ENCODE measurements around the gene RASGRP2.

RASGRP2 gene

DNA sequence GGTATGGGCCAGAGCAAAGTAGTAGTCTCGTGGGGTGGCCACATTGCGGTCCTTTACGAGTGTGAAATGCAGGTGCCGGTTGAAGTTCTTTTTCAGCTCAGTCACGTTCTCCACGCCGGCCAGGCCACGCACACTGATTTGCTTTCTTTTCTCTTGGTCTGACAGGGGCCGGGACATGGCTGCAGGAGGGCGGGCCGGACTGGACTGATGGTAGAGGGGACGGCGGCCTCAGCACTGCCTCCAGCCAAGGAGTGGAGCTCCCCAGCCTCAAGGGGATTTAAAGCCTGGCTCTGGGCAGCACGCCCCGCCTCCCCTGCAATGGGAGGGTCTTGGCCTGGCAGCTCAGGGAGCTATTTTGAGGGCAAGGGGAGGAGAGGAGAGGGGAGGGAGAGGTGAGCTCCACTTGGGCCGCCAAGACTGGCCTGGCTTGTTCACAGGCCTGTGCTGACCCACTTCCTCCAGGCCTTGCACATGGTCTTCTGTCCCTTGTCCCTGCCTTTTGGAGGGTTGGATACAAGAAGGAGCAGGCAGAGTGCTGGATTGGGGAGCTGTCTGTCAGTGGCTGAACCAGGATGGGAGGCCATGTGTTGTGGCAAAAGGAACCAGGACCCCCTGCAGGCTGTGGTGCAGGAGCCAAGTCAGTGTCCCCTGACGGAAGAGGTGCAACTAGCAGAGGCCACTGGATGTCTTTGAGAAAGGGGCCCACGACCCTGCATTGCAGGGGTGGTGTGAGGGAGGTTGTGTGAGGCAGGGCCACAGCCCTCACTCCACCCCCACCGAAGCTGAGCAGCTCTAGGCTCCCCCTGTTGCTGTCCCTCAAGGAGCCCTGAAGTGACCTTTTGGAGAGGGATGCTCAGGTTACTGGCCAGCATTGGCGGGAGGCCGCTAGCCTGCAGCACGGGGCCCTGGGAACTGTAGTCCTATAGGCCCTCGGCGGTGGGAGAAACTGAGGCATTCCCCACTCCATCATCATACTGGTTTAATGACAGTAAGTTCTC, 16.1 kb upstream of the RASGRP2 start, which contains the start of gene PYGM:
TSS of gene PYGM (minus strand) at position 253 of the 998 bp plus-strand sequence. CDS start at position 177, 76 bp downstream.
- intact Hi-C loops (cut with DNase I), result no loop called here

GRCh38 chr11:64759131-64759721, 15.3 kb upstream of the RASGRP2 start:
- intact Hi-C loops (cut with DNase I), result no loop called here
- peak in 6 of 42 donors; percentile 1 to 28 (median 17) for DNase-seq

More for the DNA sequence above, 16.1 kb upstream of the RASGRP2 start, which contains the start of gene PYGM:
- DNase-seq, result peak in 32 of 42 donors; percentile 19 to 83 (median 60)

- DNase-seq, result peak in 6 of 42 donors; percentile 1 to 35 (median 24)
- intact Hi-C loops (cut with DNase I), result no loop called here
These were observed 14.6 kb upstream of the RASGRP2 start for GRCh38 chr11:64758330-64759079.

DNA sequence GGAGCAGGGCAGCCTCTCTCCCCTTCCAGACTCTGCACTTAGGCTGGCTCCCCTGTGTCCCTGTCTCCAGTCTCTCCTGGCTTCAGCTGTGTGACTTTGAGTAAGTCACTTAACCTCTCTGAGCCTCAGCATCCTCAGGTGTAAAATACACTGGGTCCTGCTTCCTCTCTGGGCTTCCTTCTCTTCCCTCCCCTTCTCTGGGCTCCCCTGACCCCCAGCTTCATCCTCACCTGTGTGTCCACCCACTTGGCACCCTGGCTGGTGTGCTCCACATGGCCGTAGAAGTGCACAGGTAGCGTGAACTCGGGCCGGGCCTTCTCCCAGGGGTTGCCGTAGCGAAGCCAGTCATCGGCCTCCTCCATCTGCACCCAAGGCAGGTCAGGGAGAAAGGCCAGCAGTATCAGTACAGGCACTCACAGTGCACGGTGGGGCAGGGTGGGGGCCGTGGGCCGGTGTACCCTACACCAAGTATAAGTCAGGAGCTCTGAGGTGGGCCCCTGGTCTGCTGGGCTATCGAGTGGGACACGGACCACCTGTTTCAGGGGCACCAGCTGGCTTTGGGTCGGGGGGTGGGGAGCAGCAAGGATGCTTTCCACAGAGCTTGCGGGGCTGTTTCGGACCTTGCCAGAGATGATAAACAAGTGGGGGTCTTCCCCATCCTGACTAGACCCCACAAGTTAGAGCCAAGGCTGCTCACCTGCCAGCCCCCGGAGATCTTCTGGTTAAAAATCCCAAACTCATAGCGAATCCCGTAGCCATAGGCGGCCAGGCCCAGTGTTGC, 13.8 kb upstream of the RASGRP2 start:
- intact Hi-C loops (cut with DNase I), result no loop called here
- peak in 6 of 42 donors; percentile 1 to 37 (median 22) for DNase-seq

GRCh38 chr11:64755681-64756361, 11.9 kb upstream of the RASGRP2 start:
- intact Hi-C loops (cut with DNase I), result no loop called here

DNA sequence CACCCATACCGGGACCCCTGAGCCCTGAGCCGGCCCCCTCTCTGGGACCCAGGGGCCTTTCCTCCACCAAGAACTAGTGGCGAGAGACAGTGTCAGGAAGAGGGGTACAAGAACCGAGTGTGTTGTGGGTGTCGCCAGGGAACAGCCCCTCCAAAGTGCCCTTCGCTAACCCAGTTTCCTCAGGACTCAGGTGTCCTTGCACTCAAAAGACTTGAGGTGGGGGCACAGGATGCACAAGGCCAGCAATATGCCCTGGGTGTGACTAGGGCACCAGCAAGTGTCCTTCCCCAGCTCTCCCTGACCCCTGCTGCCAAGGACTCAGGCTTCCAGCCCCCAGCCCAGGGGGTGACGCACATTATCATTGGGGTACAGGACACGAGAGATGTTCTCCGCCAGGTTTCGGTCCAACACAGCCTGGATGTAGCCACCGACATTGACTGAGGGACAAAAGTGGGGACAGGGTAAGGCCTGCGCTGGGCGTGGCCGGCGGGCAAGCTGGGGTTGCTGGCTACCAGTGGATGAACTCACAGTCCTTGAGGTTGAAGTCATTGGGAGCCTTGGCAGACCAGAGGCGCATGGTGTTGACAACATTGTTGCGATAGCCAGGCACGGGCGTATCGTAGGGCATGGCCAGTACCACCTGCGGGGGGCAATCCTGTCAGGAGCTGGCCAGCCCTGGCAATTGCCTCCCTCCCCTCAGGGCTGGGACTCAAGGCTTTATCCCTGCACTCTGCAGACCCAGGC, 11.1 kb upstream of the RASGRP2 start:
- DNase-seq, result peak in 4 of 42 donors; percentile 0 to 34 (median 22)
- intact Hi-C loops (cut with DNase I), result no loop called here

More at GRCh38 chr11:64755681-64756361, 11.9 kb upstream of the RASGRP2 start:
- DNase-seq, result peak in 6 of 42 donors; percentile 0 to 28 (median 6)

DNA sequence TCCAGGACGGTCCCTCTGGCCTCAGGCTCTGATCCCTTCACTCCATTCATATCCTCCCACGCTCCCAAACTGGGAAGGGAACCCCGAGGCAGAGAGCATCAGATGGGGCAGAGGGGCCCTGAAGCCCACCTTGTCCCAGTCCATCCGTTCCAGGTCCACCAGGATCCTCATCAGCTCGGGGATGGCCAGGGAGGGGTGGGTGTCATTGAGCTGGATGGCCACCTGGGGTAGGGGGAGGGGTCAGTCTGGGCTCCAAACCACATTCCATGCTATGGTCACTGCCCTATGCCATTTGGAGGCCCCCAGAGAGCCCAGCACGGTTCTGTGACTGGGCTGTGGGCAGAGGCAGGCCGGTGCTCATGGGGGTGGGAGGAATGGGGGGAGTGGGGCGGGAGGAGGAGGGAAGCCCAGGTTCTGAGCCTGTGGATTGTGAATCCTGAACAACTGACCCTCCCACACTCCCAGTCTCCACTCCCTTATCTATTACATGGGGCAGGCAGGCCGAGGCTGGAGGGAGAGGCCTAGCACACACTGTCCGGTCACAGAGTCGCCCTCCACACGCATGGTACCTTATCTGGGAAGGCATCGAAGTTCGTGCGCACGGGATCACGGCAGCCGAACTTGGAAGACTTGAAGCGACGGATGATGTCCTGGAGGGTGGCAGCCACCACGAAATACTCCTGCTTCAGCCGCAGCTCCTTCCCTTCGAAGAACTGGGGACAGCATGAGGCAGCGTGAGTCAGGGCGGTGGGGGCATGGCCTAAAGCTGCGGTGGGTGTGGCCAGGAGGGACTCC, 10.4 kb upstream of the RASGRP2 start:
- DNase-seq, result peak in 1 of 42 donors; percentile 0
- intact Hi-C loops (cut with DNase I), result no loop called here

- DNase-seq, result peak in 1 of 42 donors; percentile 0
- intact Hi-C loops (cut with DNase I), result no loop called here
These were observed 9.6 kb upstream of the RASGRP2 start for GRCh38 chr11:64753380-64754123.

GRCh38 chr11:64753019-64753379, 9.1 kb upstream of the RASGRP2 start:
- intact Hi-C loops (cut with DNase I), result no loop called here
- DNase-seq, result peak in 1 of 42 donors; percentile 1

GRCh38 chr11:64752175-64752970, 8.4 kb upstream of the RASGRP2 start:
- intact Hi-C loops (cut with DNase I), result no loop called here
- no peak for DNase-seq

- DNase-seq, result no peak
- intact Hi-C loops (cut with DNase I), result no loop called here
These were observed 7.6 kb upstream of the RASGRP2 start for GRCh38 chr11:64751580-64751979.

- intact Hi-C loops (cut with DNase I), result no loop called here
- DNase-seq, result no peak
These were observed 7.2 kb upstream of the RASGRP2 start for GRCh38 chr11:64751136-64751535.

DNA sequence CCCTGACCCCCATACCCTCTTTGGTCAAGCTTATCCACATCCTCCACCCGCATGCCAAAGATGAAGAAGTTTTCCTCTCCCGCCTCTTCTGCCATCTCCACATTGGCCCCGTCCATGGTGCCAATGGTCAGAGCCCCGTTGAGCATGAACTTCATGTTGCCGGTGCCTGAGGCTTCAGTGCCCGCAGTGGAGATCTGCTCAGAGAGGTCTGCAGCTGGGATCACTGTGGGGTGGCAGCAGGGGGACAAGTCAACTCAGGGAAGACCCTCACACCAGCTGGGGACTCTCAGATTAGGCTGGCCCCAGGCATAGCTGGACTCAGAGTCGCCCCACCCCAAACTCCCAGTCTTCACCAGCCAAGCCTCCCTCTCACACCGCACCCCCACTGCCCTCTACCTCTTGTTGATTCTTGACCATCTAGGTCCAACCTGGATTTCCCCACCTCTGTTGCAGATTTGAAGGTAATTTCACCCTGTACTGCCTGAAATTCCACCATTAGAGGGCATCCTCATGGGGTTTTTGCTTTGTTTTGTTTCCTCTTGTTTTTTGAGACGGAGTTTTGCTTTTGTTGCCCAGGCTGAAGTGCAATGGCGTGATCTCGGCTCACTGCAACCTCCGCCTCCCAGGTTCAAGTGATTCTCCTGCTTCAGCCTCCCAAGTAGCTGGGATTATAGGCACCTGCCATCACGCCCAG, 6.6 kb upstream of the RASGRP2 start:
- no peak for DNase-seq
- intact Hi-C loops (cut with DNase I), result no loop called here

GRCh38 chr11:64747961-64748665, 4.2 kb upstream of the RASGRP2 start:
- DNase-seq, result no peak
- intact Hi-C loops (cut with DNase I), result no loop called here

Measured in head of caudate nucleus (tissue), 42 donors.